Mesendoderm (in vitro differentiated cells): ENCODE data around the gene MAVS. TPM values are rescaled to one million over a fixed set of nuclear protein-coding genes. Genes with fewer than 3 reads are reported as not detected.

ENCODE experiments used
- DNase-seq: peaks from one replicate; pipeline ENCODE4 v3.0.0; 2013
- H2AK5ac ChIP-seq: 2 replicates; pipeline ENCODE4 v1.6.1; 2013; ENCODE audit warnings: low read length, inconsistent platforms
- H2BK120ac ChIP-seq: 2 replicates; pipeline ENCODE4 v1.6.1; 2013; ENCODE audit warnings: low read depth, mild to moderate bottlenecking, low read length, moderate library complexity, mixed read lengths
- H2BK15ac ChIP-seq: replicated peaks from 2 replicates; pipeline ENCODE4 v1.6.1; 2013; ENCODE audit warnings: low read depth, mild to moderate bottlenecking, moderate library complexity
- H2BK5ac ChIP-seq: 2 replicates; pipeline ENCODE4 v1.6.1; 2013; ENCODE audit warnings: low read length, inconsistent platforms
- H3K18ac ChIP-seq: 2 replicates; pipeline ENCODE4 v1.6.1; 2013; ENCODE audit warnings: mild to moderate bottlenecking, low read length, mixed read lengths
- H3K23ac ChIP-seq: one replicate; pipeline ENCODE4 v1.6.1; 2013; ENCODE audit warnings: low read length
- H3K27ac ChIP-seq: 2 replicates; pipeline ENCODE4 v1.5.1; 2013; ENCODE audit warnings: low read depth, mild to moderate bottlenecking, inconsistent platforms, low read length, moderate library complexity
- H3K27me3 ChIP-seq: 2 replicates; pipeline ENCODE4 v1.6.1; 2013; ENCODE audit warnings: low read length, control low read depth, mild to moderate bottlenecking, inconsistent platforms; ENCODE audit not compliant: insufficient read depth, poor library complexity
- H3K36me3 ChIP-seq: 2 replicates; pipeline ENCODE4 v1.6.1; 2013; ENCODE audit warnings: low read length, inconsistent platforms; ENCODE audit not compliant: control insufficient read depth, insufficient read depth
- H3K4ac ChIP-seq: one replicate; pipeline ENCODE4 v1.6.1; 2013; ENCODE audit warnings: low read depth, mild to moderate bottlenecking, low read length, moderate library complexity
- H3K4me1 ChIP-seq: 2 replicates; pipeline ENCODE4 v1.6.1; 2013; ENCODE audit warnings: low read depth, low read length, inconsistent platforms; ENCODE audit not compliant: control insufficient read depth
- H3K4me2 ChIP-seq: 2 replicates; pipeline ENCODE4 v1.6.1; 2013; ENCODE audit warnings: low read length
- H3K4me3 ChIP-seq: 2 replicates; pipeline ENCODE4 v1.5.1; 2013; ENCODE audit warnings: mild to moderate bottlenecking, low read length
- H3K56ac ChIP-seq: one replicate; pipeline ENCODE4 v1.6.1; 2013; ENCODE audit warnings: low read length
- H3K79me1 ChIP-seq: 2 replicates; pipeline ENCODE4 v1.6.1; 2013; ENCODE audit warnings: low read length, inconsistent platforms
- H3K79me2 ChIP-seq: 2 replicates; pipeline ENCODE4 v1.6.1; 2013; ENCODE audit warnings: mild to moderate bottlenecking, low read length; ENCODE audit not compliant: control insufficient read depth, insufficient read depth
- H3K9ac ChIP-seq: 2 replicates; pipeline ENCODE4 v1.6.1; 2013; ENCODE audit warnings: low read length, inconsistent platforms
- H4K5ac ChIP-seq: one replicate; pipeline ENCODE4 v1.6.1; 2013; ENCODE audit warnings: low read length
- H4K8ac ChIP-seq: one replicate; pipeline ENCODE4 v1.6.1; 2013; ENCODE audit warnings: low read depth, mild to moderate bottlenecking, control low read depth, low read length, moderate library complexity
- WGBS: extraction: QIAGEN DNeasy Blood & Tissue Kit; methylation state at CpG from one replicate; pipeline ENCODE4 v1.1.7; 2013; ENCODE audit warnings: low lambda C conversion rate, missing lambda C conversion rate; ENCODE audit not compliant: insufficient coverage; ENCODE audit errors: extremely low coverage; 5-methylcytosine and 5-hydroxymethylcytosine counted together
- polyA plus RNA-seq, 2 experiments: library from polyadenylated mRNA; stranded (reverse); fragments of 200-250 nt; gene quantifications; one replicate each; pipeline ENCODE4 v1.2.3, GENCODE V29; 2013

The MAVS gene
- polyA plus RNA-seq (2013, experiment 1 of 2): 8.3 TPM
- polyA plus RNA-seq (2013, experiment 2 of 2): 8.5 TPM

DNA sequence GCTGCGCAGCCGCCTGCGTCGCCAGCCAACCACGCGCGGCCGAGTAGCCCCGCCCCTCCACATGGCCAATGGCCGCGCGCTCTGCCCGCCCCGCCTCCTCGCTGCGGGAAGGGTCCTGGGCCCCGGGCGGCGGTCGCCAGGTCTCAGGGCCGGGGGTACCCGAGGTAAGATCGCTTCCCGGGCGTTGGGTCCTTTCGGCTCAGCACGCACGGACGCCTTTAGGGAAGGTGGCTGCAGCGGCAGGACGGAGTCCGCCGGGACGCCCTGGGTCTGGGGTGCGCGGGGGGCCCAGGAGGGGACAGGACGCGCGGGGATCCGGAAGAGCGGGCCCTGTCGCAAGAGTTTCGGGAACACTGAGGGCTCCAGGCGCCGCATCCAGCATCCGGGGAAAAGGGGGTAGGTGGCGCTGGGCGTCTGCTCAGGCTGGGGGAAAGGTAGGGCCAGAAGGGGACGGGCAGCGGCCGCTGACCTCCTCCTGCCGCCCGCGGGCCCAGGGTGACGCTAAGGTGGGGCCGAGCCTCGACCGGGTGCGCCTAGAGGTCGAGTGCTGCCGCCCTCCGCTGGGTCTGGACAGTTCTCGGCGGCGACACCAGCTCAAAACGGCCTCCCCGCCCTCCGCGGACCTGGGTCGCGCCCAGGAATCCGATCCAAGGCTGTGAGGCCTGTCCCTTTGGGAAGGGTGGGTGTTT lies at the start of gene MAVS:
Gene MAVS, plus strand, starts transcription at position 95 of the 689 bp plus-strand sequence. CDS start 7,791 bp downstream, outside the sequence.
- no peak within 1 kb of the TSS for H2BK15ac ChIP-seq
- peak within 1 kb of the TSS; percentile 97 for H3K56ac ChIP-seq
- peaks cover 9% of the 10 kb centered on the region for H3K79me1 ChIP-seq
- H4K5ac ChIP-seq: no peak within 1 kb of the TSS
- H2BK120ac ChIP-seq: no peak within 1 kb of the TSS
- H3K4me2 ChIP-seq: peak within 1 kb of the TSS; percentile 82
- no peaks in the 10 kb centered on the region for H3K27me3 ChIP-seq
- peaks cover 3% of the 10 kb centered on the region for H3K79me2 ChIP-seq
- peak within 1 kb of the TSS; percentile 21 for H2BK5ac ChIP-seq
- WGBS: no CpG with 5 or more reads among the region's 72 CpGs
- H3K27ac ChIP-seq: peak within 1 kb of the TSS; percentile 65
- H3K36me3 ChIP-seq: no peaks in the 10 kb centered on the region
- no peak within 1 kb of the TSS for H3K4ac ChIP-seq
- peak within 1 kb of the TSS; percentile 80 for H3K4me3 ChIP-seq
- H3K18ac ChIP-seq: peak within 1 kb of the TSS; percentile 11
- H3K9ac ChIP-seq: peak within 1 kb of the TSS; percentile 97
- H4K8ac ChIP-seq: no peak within 1 kb of the TSS
- peak within 1 kb of the TSS; percentile 72 for H3K23ac ChIP-seq
- no peak within 1 kb of the TSS for H2AK5ac ChIP-seq
- peaks cover 4% of the 10 kb centered on the region for H3K4me1 ChIP-seq
- peak; percentile 85 for DNase-seq

DNA sequence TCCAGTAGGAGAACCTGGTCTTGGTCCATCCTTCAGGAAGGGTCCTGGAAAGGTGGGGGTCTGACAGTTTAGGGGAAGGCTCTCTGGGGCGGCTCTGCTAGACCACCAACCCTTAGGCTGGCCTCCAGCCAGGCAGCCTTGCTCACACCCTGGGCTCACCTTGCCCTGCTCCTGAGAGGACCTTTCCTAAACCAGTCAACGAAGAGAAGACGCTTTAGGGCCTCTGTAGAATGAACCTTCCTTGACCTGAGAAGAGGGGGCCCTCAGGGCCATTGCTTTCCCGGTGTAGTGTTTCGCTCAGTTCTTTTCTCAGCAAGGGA lies 49.4 kb upstream of the MAVS start:
- H3K27ac ChIP-seq: no peak overlapping the region
- peaks cover 13% of the 10 kb centered on the region for H3K4me1 ChIP-seq
- no peak overlapping the region for H3K4me3 ChIP-seq
- no peak overlapping the region for H3K23ac ChIP-seq
- peaks cover 1% of the 10 kb centered on the region for H3K79me1 ChIP-seq
- peak overlapping the region; percentile 82 for H3K9ac ChIP-seq
- peak overlapping the region; percentile 90 for H3K56ac ChIP-seq
- no peak overlapping the region for H3K4ac ChIP-seq
- no peak overlapping the region for H3K18ac ChIP-seq
- H3K79me2 ChIP-seq: no peaks in the 10 kb centered on the region
- no peak for DNase-seq
- no CpG with 5 or more reads among the region's 5 CpGs for WGBS
- H3K27me3 ChIP-seq: no peaks in the 10 kb centered on the region
- H2AK5ac ChIP-seq: peak overlapping the region; percentile 45
- H3K4me2 ChIP-seq: peak overlapping the region; percentile 20
- no peak overlapping the region for H2BK15ac ChIP-seq
- no peak overlapping the region for H4K8ac ChIP-seq
- no peak overlapping the region for H2BK5ac ChIP-seq
- no peaks in the 10 kb centered on the region for H3K36me3 ChIP-seq
- H2BK120ac ChIP-seq: no peak overlapping the region
- no peak overlapping the region for H4K5ac ChIP-seq

DNA sequence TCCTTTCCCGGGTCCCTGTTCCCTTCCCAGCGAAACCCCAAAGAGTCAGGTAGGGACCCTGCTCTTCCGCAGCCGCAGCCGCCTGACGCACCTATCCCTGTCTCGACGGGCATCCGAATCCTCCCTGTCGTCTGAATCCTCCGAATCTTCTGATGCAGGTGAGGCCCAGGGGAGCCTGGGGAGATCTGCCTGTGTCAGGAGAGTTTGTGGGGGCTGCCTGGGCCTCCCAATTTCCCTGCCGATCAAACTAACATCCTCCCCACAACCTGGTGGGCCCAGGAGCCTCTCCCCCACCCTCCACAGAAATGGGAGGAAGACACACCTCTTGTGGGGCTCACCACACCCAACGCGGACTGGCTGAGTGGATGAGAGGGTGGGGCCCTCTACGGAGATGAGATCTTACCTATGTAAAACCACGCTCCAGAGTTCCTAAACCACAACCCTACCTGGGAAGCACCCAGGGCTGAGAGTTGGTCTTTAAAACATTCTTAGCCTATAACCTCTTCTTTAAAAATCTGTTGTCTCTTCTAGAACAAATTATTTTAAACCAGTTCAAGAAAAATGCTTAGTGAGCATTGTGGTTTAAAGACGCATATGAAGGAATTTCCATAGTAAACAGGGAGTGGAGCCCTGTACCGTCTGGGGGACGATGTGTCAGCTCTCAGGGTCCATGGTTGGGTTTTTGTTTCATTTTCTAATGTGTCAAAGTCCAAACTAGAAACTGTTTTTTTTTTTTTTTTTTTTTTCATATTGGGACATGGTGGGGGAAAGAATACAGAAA lies 48.9 kb upstream of the MAVS start:
- H3K79me2 ChIP-seq: no peaks in the 10 kb centered on the region
- H3K27ac ChIP-seq: no peak overlapping the region
- H4K5ac ChIP-seq: no peak overlapping the region
- H3K4me1 ChIP-seq: peaks cover 13% of the 10 kb centered on the region
- H2BK120ac ChIP-seq: no peak overlapping the region
- no peak overlapping the region for H3K4ac ChIP-seq
- H3K4me3 ChIP-seq: no peak overlapping the region
- no peak overlapping the region for H3K4me2 ChIP-seq
- no peak overlapping the region for H3K18ac ChIP-seq
- H2BK5ac ChIP-seq: no peak overlapping the region
- H3K79me1 ChIP-seq: peaks cover 1% of the 10 kb centered on the region
- peak overlapping the region; percentile 82 for H3K9ac ChIP-seq
- peaks cover 1% of the 10 kb centered on the region for H3K36me3 ChIP-seq
- H4K8ac ChIP-seq: no peak overlapping the region
- H3K23ac ChIP-seq: no peak overlapping the region
- no peaks in the 10 kb centered on the region for H3K27me3 ChIP-seq
- no CpG with 5 or more reads among the region's 19 CpGs for WGBS
- peak overlapping the region; percentile 49 for H3K56ac ChIP-seq
- H2AK5ac ChIP-seq: no peak overlapping the region
- DNase-seq: no peak
- H2BK15ac ChIP-seq: no peak overlapping the region

DNA sequence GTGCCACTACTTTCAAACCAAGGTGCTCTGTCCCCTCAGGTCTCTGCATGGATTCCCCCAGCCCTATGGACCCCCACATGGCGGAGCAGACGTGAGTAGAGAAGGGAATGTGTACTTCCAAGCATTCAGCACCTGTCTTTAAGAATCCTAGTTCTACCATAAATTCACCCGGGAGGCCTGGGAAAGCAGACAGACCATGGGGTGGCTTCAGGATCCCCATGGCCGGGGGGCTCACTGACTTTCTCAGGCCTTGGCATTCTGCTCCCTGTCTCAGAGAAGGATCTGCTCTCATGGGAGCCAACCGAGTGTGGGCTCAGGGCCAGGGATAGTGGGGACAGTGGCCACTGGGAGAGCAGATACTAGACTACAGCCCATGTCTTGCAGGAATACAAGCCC lies 48.3 kb upstream of the MAVS start:
- Histone ChIP-seq H3K36me3 (peaks cover 6% of the 10 kb centered on the region), H4K5ac (no peak overlapping the region), H2BK15ac (no peak overlapping the region), H3K56ac (no peak overlapping the region), H3K27ac (no peak overlapping the region), H2BK5ac (no peak overlapping the region), H3K4me1 (peaks cover 13% of the 10 kb centered on the region), H3K79me2 (no peaks in the 10 kb centered on the region), H4K8ac (no peak overlapping the region), H3K4me2 (no peak overlapping the region), H2AK5ac (no peak overlapping the region), H2BK120ac (no peak overlapping the region), H3K23ac (no peak overlapping the region), H3K79me1 (peaks cover 1% of the 10 kb centered on the region), H3K27me3 (no peaks in the 10 kb centered on the region), H3K4ac (no peak overlapping the region), H3K4me3 (no peak overlapping the region), H3K18ac (no peak overlapping the region), H3K9ac (no peak overlapping the region)
- DNase-seq: no peak
- no CpG with 5 or more reads among the region's 5 CpGs for WGBS

DNA sequence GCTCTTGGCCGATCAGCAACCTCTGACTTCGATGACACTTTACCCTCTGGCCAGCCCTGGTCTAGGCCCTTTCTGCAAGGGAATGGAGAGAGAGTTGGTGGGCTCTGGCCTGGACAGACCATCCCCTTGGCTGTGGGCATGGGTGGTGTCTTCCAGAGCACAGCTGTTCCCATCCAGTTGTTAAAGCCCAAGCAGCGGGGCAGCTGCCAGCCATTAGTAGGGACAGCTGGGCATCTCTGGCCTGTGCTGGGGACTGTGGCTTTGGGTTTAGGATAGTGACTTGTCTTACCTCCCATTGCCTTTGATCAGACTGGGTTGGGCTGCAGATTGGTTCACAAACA lies 47.8 kb upstream of the MAVS start:
- Histone ChIP-seq H3K27me3 (no peaks in the 10 kb centered on the region), H3K79me2 (no peaks in the 10 kb centered on the region), H3K18ac (no peak overlapping the region), H4K5ac (no peak overlapping the region), H3K4me2 (no peak overlapping the region), H3K79me1 (peaks cover 1% of the 10 kb centered on the region), H3K4ac (no peak overlapping the region), H3K36me3 (peaks cover 8% of the 10 kb centered on the region), H3K23ac (no peak overlapping the region), H2BK15ac (no peak overlapping the region), H3K9ac (no peak overlapping the region), H3K4me3 (no peak overlapping the region), H3K27ac (no peak overlapping the region), H3K56ac (peak overlapping the region; percentile 42), H2BK5ac (no peak overlapping the region), H2BK120ac (no peak overlapping the region), H2AK5ac (no peak overlapping the region), H4K8ac (no peak overlapping the region), H3K4me1 (peaks cover 13% of the 10 kb centered on the region)
- DNase-seq: no peak
- WGBS: no CpG with 5 or more reads among the region's 3 CpGs
